ENCODE results near the gene SIX3.

GRCh38 chr2:44947028-44947375 is 5.5 kb downstream of the SIX3 start:
- TF ChIP-seq CTCF (IDR thresholded peaks at IDR 0.05 in 8 of 11, conservative IDR thresholded peaks at IDR 0.05 in 3 of 11) (no peak), POLR2AphosphoS5 (IDR thresholded peaks at IDR 0.05) (no peak)

Measured in spleen (tissue), 7 donors.